Measurements from ENCODE around the gene DRGX.

Gene DRGX

DNA sequence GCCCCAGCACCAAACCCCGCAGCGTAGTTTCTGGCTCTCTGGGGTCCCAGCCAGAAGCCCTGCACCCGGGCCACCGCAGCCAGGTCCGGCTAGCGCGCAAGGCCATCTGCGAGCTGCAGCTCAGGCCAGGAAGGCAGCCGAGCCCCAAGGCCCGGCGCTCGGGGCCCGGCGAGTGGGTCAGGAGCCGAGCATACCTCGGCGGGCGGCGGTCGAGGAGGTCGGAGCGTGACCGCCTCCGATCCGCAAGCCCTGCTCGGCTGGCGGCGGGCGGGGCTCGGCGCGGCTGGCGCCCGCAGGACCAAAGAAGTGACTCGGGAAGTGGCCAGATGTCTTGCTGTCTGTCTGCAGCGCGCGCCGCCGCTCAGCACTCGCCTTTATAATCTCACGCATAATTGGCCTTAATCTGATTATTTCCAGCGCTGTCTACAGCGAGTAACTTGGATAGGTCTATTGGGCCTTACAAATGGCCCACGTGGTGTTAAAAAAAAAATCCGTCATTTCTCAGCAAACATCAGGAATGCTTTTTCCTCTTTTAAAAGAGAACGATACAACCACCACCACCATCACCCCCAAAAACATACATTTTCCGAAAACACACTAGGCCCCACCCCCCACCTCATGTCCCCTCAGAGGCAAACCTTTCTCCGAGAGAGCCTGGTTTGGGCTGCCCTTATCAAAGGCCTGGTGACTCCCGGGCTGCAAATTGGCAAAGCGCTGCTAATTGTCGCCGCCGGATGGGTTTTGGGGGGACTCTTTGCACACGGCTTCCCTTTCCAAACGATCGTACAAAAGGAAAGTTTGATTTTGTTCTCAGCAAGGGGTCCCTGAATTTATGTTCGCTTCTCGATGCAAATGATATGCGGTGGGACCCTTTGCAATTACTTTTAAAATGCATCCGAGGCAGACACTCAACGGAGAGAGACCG is at the start of gene DRGX:
DRGX (minus strand) TSS at position 349 of the 925 bp plus-strand sequence. CDS start 649 bp downstream, outside the sequence.
- DNase-seq (ENCODE audit: extremely low spot score): no peak

DNA sequence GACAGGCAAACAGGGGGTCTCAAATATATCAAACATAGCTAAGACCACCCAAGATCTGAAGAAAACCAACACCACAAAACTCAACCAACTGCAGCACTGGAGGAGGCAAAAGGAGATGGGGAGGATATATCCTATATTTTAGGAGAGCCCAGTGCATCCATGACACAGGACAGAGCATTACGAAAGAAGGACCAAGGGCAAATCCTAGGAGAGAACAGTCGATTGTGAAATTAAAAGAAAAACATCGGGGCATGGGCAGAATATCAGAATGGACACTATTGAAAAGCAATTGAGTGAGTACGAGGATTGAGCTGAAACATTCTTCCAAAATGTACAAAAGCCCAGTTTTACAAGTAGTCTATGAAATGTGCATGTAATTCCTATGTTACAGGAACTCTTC is 48.5 kb upstream of the DRGX start:
- no peak for TF ChIP-seq L3MBTL2 (conservative IDR thresholded peaks at IDR 0.05)
- TF ChIP-seq HDGF (IDR thresholded peaks at IDR 0.05; ENCODE audit: borderline replicate concordance): no peak
- TF ChIP-seq ELF4 (IDR thresholded peaks at IDR 0.05): no peak
- TF ChIP-seq BHLHE40 (IDR thresholded peaks at IDR 0.05; ENCODE audit: borderline replicate concordance): no peak
- TF ChIP-seq NFRKB (IDR thresholded peaks at IDR 0.05): no peak
- DNase-seq (ENCODE audit: extremely low spot score): no peak
- ChIA-PET POLR2A (no interaction called here), CTCF (no interaction called here)

More for the DNA sequence above, at the start of gene DRGX:
- ChIA-PET CTCF (no interaction called here), POLR2A (no interaction called here)
- TF ChIP-seq ELF4 (IDR thresholded peaks at IDR 0.05) (no peak), CTBP1 (IDR thresholded peaks at IDR 0.05; ENCODE audit: borderline replicate concordance) (no peak), TARDBP (IDR thresholded peaks at IDR 0.05) (no peak), HDGF (IDR thresholded peaks at IDR 0.05; ENCODE audit: borderline replicate concordance) (no peak), BHLHE40 (IDR thresholded peaks at IDR 0.05; ENCODE audit: borderline replicate concordance) (no peak), LEF1 (IDR thresholded peaks at IDR 0.05; ENCODE audit: borderline replicate concordance) (no peak), ARNT (IDR thresholded peaks at IDR 0.05) (no peak)

DNA sequence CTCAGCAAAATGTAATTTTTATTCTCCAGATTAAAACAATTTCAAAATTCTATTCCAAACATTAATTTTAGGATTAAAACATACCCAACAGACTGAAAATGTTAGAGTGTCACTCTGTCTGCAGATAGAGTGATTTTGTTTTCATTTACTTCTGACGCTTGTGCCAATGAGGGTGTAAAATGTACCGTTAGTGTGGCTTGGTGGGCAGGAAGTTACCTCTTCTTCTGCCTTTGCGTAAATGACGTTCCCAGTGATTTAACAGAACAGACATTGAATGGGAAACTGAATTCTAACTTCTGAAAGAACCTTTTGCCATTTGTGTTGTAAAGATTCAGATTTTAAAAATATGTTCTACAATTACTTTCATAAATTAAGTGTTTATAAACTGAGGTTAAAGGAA is 47.0 kb upstream of the DRGX start:
- TF ChIP-seq, protein P1, sequence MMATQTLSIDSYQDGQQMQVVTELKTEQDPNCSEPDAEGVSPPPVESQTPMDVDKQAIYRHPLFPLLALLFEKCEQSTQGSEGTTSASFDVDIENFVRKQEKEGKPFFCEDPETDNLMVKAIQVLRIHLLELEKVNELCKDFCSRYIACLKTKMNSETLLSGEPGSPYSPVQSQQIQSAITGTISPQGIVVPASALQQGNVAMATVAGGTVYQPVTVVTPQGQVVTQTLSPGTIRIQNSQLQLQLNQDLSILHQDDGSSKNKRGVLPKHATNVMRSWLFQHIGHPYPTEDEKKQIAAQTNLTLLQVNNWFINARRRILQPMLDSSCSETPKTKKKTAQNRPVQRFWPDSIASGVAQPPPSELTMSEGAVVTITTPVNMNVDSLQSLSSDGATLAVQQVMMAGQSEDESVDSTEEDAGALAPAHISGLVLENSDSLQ (IDR thresholded peaks at IDR 0.05): no peak
- no peak for TF ChIP-seq HDGF (IDR thresholded peaks at IDR 0.05; ENCODE audit: borderline replicate concordance)
- TF ChIP-seq TARDBP (IDR thresholded peaks at IDR 0.05): no peak
- no peak for TF ChIP-seq SUZ12 (IDR thresholded peaks at IDR 0.05)
- no peak for TF ChIP-seq SP1 (IDR thresholded peaks at IDR 0.05)
- TF ChIP-seq FOXK2 (IDR thresholded peaks at IDR 0.05): no peak
- TF ChIP-seq L3MBTL2 (conservative IDR thresholded peaks at IDR 0.05): no peak
- no peak for TF ChIP-seq FOXA1 (IDR thresholded peaks at IDR 0.05)
- TF ChIP-seq LEF1 (IDR thresholded peaks at IDR 0.05; ENCODE audit: borderline replicate concordance): no peak
- no peak for TF ChIP-seq BHLHE40 (IDR thresholded peaks at IDR 0.05; ENCODE audit: borderline replicate concordance)
- no peak for TF ChIP-seq CTBP1 (IDR thresholded peaks at IDR 0.05; ENCODE audit: borderline replicate concordance)
- TF ChIP-seq NFRKB (IDR thresholded peaks at IDR 0.05): no peak
- TF ChIP-seq FOXM1 (IDR thresholded peaks at IDR 0.05; ENCODE audit: borderline replicate concordance): no peak
- no peak for TF ChIP-seq ELF4 (IDR thresholded peaks at IDR 0.05)
- TF ChIP-seq ARNT (IDR thresholded peaks at IDR 0.05): no peak
- no peak for TF ChIP-seq ZNF384 (IDR thresholded peaks at IDR 0.05)
- no peak for DNase-seq (ENCODE audit: extremely low spot score)
- POLR2A ChIA-PET: no interaction called here
- CTCF ChIA-PET: no interaction called here

DNA sequence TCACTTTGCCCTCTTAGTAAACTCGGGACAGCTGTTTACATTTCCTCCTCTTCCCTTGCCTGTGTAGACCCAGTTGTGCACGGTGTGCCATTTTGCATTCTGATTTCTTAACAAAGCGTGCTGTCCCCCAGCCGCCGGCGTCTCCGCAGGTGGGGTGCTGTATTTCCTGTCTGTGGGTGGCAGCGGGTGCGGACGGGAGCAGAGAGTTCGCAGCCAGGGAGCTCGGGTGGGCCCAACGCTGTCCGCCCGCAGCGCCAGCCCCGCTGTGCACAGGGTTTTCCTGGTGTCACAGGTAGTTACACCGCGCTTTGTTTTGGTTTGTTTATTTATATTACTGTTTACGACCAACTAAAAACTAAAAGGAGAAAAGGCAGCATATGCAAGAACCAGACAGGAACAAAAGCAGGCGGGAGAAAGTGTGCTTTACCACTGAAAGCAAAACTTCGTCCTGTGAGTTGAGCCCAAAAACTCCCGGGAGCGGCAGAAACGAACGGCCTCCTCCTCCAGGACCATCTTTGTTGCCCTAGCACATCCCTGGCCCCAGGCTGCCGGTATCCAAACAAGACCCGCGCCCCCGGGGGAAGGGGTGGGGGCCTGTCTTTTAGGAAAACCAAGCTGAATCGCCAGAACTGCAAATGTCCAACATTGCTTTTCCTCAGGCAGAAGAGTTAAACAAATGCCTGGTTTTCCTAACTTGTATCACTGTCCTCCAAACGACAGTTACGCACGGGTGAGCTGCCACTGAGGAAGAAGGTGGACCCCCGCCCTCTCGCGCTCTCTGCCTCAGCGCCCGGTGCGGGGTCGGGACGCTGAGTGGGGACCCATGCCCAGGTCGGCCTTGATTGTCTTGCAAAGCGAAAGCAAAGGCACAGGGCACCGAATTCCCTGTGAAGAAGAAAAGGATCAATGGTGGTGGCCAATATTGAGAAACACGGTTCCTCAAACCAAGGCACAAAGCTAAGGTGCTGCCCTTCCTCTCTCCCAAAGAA is 45.9 kb upstream of the DRGX start:
- DNase-seq (ENCODE audit: extremely low spot score): no peak
- TF ChIP-seq, protein P1 (IDR thresholded peaks at IDR 0.05): no peak
- no peak for TF ChIP-seq NFRKB (IDR thresholded peaks at IDR 0.05)
- TF ChIP-seq L3MBTL2 (conservative IDR thresholded peaks at IDR 0.05): no peak
- no peak for TF ChIP-seq CTBP1 (IDR thresholded peaks at IDR 0.05; ENCODE audit: borderline replicate concordance)
- no peak for TF ChIP-seq SUZ12 (IDR thresholded peaks at IDR 0.05)
- no peak for TF ChIP-seq LEF1 (IDR thresholded peaks at IDR 0.05; ENCODE audit: borderline replicate concordance)
- POLR2A ChIA-PET: no interaction called here
- CTCF ChIA-PET: no interaction called here

DNA sequence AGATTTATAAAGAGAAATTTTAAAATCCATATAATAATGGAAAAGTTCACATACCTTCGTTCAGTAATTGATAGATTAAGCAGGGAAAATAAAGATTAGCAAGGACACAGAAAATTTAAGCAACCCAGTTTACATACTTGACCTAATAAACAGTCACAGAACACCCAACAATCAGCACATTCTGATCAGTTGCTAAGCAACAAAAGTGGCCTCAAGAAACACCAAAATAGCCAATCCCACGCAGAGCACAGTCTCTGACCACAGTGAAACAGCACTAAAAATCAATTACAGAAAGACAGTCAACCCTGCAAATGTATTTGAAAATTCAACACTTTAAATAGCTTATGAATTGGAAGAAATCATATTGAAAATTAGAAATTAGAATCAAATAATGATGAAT is 39.3 kb upstream of the DRGX start:
- TF ChIP-seq FOXK2 (IDR thresholded peaks at IDR 0.05): no peak
- CTCF ChIA-PET: no interaction called here
- POLR2A ChIA-PET: no interaction called here
- no peak for DNase-seq (ENCODE audit: extremely low spot score)

DNA sequence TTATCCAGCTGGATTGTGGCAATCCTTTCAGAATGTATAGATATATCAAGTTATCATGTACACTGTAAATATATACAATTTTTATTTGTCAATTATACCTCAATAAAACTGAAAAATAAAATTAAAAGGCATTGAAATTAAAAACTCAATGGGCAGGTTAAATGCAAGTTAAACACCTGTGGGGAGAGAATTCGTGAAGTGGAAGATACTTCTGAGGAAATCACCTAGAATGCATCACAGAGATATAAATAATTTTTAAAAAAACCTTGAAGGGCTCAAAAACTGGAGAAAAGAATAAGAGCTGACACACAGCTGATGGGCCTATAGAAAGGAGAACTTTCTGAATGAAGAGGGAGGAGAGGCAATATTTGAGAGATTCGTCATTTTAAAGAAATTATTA is 37.2 kb upstream of the DRGX start:
- ChIA-PET CTCF (no interaction called here), POLR2A (no interaction called here)
- TF ChIP-seq NFRKB (IDR thresholded peaks at IDR 0.05) (no peak), SP1 (IDR thresholded peaks at IDR 0.05) (no peak), BHLHE40 (IDR thresholded peaks at IDR 0.05; ENCODE audit: borderline replicate concordance) (no peak), ARNT (IDR thresholded peaks at IDR 0.05) (no peak)
- TF ChIP-seq, protein P1 (IDR thresholded peaks at IDR 0.05): no peak
- DNase-seq (ENCODE audit: extremely low spot score): no peak

Measured in HEK293T (cell line).